ENCODE data around the gene ZNF385A. TPM values are rescaled to one million over a fixed set of nuclear protein-coding genes. Genes with fewer than 3 reads are reported as not detected.

ZNF385A gene
- total RNA-seq, 4 donors from 2014 or later = 3.3 to 21.0 (median 18.3) TPM

DNA sequence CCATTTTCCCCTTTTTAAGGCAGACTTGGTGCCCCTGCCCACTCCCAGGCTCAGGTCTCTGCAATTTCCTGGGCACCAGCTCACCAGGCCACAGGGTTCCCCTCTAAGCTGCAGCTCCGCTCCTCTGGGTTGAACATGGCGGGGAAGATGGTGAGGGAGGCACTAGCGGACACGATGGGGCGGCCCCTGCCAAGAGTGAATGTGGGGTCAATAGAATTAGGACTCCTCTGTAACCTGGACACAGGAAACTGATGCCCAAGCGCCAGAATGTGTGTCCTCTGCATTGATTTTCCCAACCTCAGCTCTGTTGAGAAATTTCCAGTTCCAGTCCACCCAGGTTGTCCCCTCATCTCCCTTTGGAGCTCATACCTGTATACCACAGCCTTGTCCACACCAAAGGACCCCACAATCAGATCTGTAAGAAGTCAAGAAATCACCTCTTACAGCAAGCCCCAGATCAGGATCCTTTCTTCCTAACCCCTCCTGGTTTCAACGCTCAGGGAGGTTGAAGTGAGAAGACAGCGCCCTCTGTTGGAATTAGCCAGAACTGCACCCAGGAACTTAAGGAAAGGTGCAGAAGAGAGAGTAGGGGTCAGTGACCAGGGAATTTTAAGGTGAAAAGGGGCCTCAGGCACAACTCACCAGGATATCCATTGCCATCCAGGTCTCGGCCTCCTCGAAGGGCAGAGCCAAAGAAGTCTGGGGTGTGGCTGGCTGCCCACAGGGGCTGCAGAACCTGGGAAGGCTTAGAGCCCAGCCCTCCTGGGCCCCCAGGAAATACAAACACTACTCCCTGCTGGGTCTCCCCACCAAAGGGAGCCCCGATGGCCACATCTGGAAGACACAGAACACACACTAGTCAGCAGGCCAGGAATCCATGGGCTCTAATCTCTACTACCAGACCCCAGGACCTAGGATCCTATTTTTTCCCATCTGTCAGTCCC, 19.8 kb upstream of the ZNF385A start:
- TF ChIP-seq POLR2A (IDR thresholded peaks at IDR 0.05) (no peak), CTCF (IDR thresholded peaks at IDR 0.05 in 4 of 5, conservative IDR thresholded peaks at IDR 0.05 in 1 of 5) (peak; percentile 83 to 92 (median 87))
- H3K4me3 ChIP-seq = no peak overlapping the region
- H3K9me3 ChIP-seq = no peaks in the 10 kb centered on the region
- H3K36me3 ChIP-seq = peaks cover 0 to 90% of the 10 kb centered on the region in 2 donors
- intact Hi-C loops (cut with DNase I; ENCODE audit: low total_unique reads) (no loop called here), in situ Hi-C loops (cut with MboI; ENCODE audit: low sequenced_read_pairs in 4 of 4) (loop anchor here in 2 of 4 donors (5.0 kb wide), 2 partner anchors 33 to 38 kb away; no protein-coding TSS in a partner anchor)
- no peaks in the 10 kb centered on the region for H3K27me3 ChIP-seq
- ATAC-seq (peak in 1 of 2 donors; percentile 27), DNase-seq (no peak)
- H3K4me1 ChIP-seq = no peaks in the 10 kb centered on the region
- H3K27ac ChIP-seq = peak overlapping the region in 1 of 4 donors; percentile 16

GRCh38 chr12:54401119-54401518, 16.6 kb upstream of the ZNF385A start:
- Histone ChIP-seq H3K4me3 (no peak overlapping the region), H3K4me1 (no peaks in the 10 kb centered on the region), H3K27ac (no peak overlapping the region), H3K36me3 (peaks cover 0 to 83% of the 10 kb centered on the region in 2 donors), H3K9me3 (no peaks in the 10 kb centered on the region), H3K27me3 (no peaks in the 10 kb centered on the region)
- in situ Hi-C loops (cut with MboI; ENCODE audit: low sequenced_read_pairs in 4 of 4) = loop anchor here in 2 of 4 donors (5.0 kb wide), 2 partner anchors 36 to 41 kb away; no protein-coding TSS in a partner anchor
- no peak for TF ChIP-seq CTCF (IDR thresholded peaks at IDR 0.05 in 4 of 5, conservative IDR thresholded peaks at IDR 0.05 in 1 of 5)
- no peak for TF ChIP-seq POLR2A (IDR thresholded peaks at IDR 0.05)
- DNase-seq = no peak
- no peak for ATAC-seq
- intact Hi-C loops (cut with DNase I; ENCODE audit: low total_unique reads) = no loop called here

GRCh38 chr12:54398995-54399793, 14.7 kb upstream of the ZNF385A start:
- in situ Hi-C loops (cut with MboI; ENCODE audit: low sequenced_read_pairs in 4 of 4) = loop anchor here in 2 of 4 donors (5.0 kb wide), 2 partner anchors 38 to 43 kb away; no protein-coding TSS in a partner anchor
- DNase-seq (peak in 1 of 2 donors; percentile 78), ATAC-seq (peak; percentile 69 to 89)
- Histone ChIP-seq H3K9me3 (no peaks in the 10 kb centered on the region), H3K36me3 (peaks cover 0 to 72% of the 10 kb centered on the region in 2 donors), H3K27ac (no peak overlapping the region), H3K4me3 (no peak overlapping the region), H3K4me1 (no peaks in the 10 kb centered on the region), H3K27me3 (no peaks in the 10 kb centered on the region)
- TF ChIP-seq CTCF (IDR thresholded peaks at IDR 0.05 in 4 of 5, conservative IDR thresholded peaks at IDR 0.05 in 1 of 5) (peak; percentile 95 to 99 (median 95)), POLR2A (IDR thresholded peaks at IDR 0.05) (no peak)
- intact Hi-C loops (cut with DNase I; ENCODE audit: low total_unique reads) = loop anchor here (1.0 kb wide), 1 partner anchor 40 kb away; no protein-coding TSS in a partner anchor

- intact Hi-C loops (cut with DNase I; ENCODE audit: low total_unique reads) (no loop called here), in situ Hi-C loops (cut with MboI; ENCODE audit: low sequenced_read_pairs in 4 of 4) (loop anchor here in 2 of 4 donors (5.0 kb wide), 2 partner anchors 39 to 44 kb away; no protein-coding TSS in a partner anchor)
- H3K27me3 ChIP-seq = no peaks in the 10 kb centered on the region
- H3K4me1 ChIP-seq = no peaks in the 10 kb centered on the region
- ATAC-seq = no peak
- H3K9me3 ChIP-seq = no peaks in the 10 kb centered on the region
- TF ChIP-seq POLR2A (IDR thresholded peaks at IDR 0.05) (no peak), CTCF (IDR thresholded peaks at IDR 0.05 in 4 of 5, conservative IDR thresholded peaks at IDR 0.05 in 1 of 5) (no peak)
- H3K4me3 ChIP-seq = no peak overlapping the region
- DNase-seq = no peak
- H3K36me3 ChIP-seq = peaks cover 0 to 63% of the 10 kb centered on the region in 2 donors
- H3K27ac ChIP-seq = no peak overlapping the region
Measured at GRCh38 chr12:54398218-54398617, 13.7 kb upstream of the ZNF385A start.
